NCI-H1694 treated with DMSO at 0.1 percent for 48 hours (cell line): ENCODE measurements around the gene LSM11.
"Not testable (repeated sequence)": the region's sequence is repeated elsewhere in the genome, so short reads cannot be mapped to it uniquely, and the experiment has no call there.

Experiments used
- DNase-seq: peaks from one replicate; lab custom pipeline; 2025; lab: John Stamatoyannopoulos, UW

Gene LSM11

GRCh38 chr5:157743163-157744050 lies at the start of gene LSM11:
LSM11 (plus strand) TSS chr5:157743712; CDS start chr5:157743751, 39 bp downstream.
- DNase-seq: peak; percentile 75

- not testable (repeated sequence) for DNase-seq
Measured at GRCh38 chr5:157693816-157694215, 49.7 kb upstream of the LSM11 start.

- DNase-seq: not testable (repeated sequence)
Measured at GRCh38 chr5:157696154-157696553, 47.4 kb upstream of the LSM11 start.

- not testable (repeated sequence) for DNase-seq
Measured at GRCh38 chr5:157698674-157699073, 44.8 kb upstream of the LSM11 start.

- DNase-seq: no peak
Measured at GRCh38 chr5:157703736-157704135, 39.8 kb upstream of the LSM11 start.

GRCh38 chr5:157708866-157709265 lies 34.6 kb upstream of the LSM11 start:
- no peak for DNase-seq

GRCh38 chr5:157709346-157709745 lies 34.2 kb upstream of the LSM11 start:
- DNase-seq: no peak

- DNase-seq: no peak
Measured at GRCh38 chr5:157710431-157710830, 33.1 kb upstream of the LSM11 start.

- no peak for DNase-seq
Measured at GRCh38 chr5:157710882-157711281, 32.6 kb upstream of the LSM11 start.

- DNase-seq: no peak
Measured at GRCh38 chr5:157713830-157714595, 29.5 kb upstream of the LSM11 start.

- no peak for DNase-seq
Measured at GRCh38 chr5:157714596-157714864, 29.0 kb upstream of the LSM11 start.

- peak; percentile 53 for DNase-seq
Measured at GRCh38 chr5:157718519-157718918, 25.0 kb upstream of the LSM11 start.

- DNase-seq: no peak
Measured at GRCh38 chr5:157719245-157719644, 24.3 kb upstream of the LSM11 start.

- no peak for DNase-seq
Measured at GRCh38 chr5:157721159-157721558, 22.4 kb upstream of the LSM11 start.

GRCh38 chr5:157722895-157723294 lies 20.6 kb upstream of the LSM11 start:
- DNase-seq: not testable (repeated sequence)

GRCh38 chr5:157726607-157727006 lies 16.9 kb upstream of the LSM11 start:
- DNase-seq: not testable (repeated sequence)

GRCh38 chr5:157727858-157728257 lies 15.7 kb upstream of the LSM11 start:
- DNase-seq: not testable (repeated sequence)

GRCh38 chr5:157729858-157730257 lies 13.7 kb upstream of the LSM11 start:
- no peak for DNase-seq

GRCh38 chr5:157730900-157731271 lies 12.6 kb upstream of the LSM11 start:
- no peak for DNase-seq

GRCh38 chr5:157731272-157732129 lies 12.0 kb upstream of the LSM11 start, which contains the start of gene THG1L:
THG1L (plus strand) TSS chr5:157731420; CDS start chr5:157731441, 21 bp downstream.
- peak; percentile 87 for DNase-seq

GRCh38 chr5:157732130-157732514 lies 11.4 kb upstream of the LSM11 start:
- no peak for DNase-seq

- no peak for DNase-seq
Measured at GRCh38 chr5:157732596-157733262, 10.8 kb upstream of the LSM11 start.
